ENCODE results near the gene CSTPP1.
A peak's percentile ranks its signal among the peaks of the same experiment; 100 is the strongest.

The CSTPP1 gene

GRCh38 chr11:47160753-47161133, 224.2 kb downstream of the CSTPP1 start:
- ATAC-seq (replicated peaks; ENCODE audit: extremely low read depth, poor library complexity, severe bottlenecking), result peak; percentile 15
- H3K4me1 Mint-ChIP-seq, result peaks cover 14% of the 10 kb centered on the region
- no peak overlapping the region for H3K27ac Mint-ChIP-seq (ENCODE audit: low read depth)
- peaks cover 12% of the 10 kb centered on the region for H3K36me3 Mint-ChIP-seq (ENCODE audit: insufficient read depth)
- no peaks in the 10 kb centered on the region for H3K9me3 Mint-ChIP-seq
- no peaks in the 10 kb centered on the region for H3K27me3 Mint-ChIP-seq
- no peak for DNase-seq (ENCODE audit: low spot score in 2 of 2)
- H3K4me3 Mint-ChIP-seq, result no peak overlapping the region

DNA sequence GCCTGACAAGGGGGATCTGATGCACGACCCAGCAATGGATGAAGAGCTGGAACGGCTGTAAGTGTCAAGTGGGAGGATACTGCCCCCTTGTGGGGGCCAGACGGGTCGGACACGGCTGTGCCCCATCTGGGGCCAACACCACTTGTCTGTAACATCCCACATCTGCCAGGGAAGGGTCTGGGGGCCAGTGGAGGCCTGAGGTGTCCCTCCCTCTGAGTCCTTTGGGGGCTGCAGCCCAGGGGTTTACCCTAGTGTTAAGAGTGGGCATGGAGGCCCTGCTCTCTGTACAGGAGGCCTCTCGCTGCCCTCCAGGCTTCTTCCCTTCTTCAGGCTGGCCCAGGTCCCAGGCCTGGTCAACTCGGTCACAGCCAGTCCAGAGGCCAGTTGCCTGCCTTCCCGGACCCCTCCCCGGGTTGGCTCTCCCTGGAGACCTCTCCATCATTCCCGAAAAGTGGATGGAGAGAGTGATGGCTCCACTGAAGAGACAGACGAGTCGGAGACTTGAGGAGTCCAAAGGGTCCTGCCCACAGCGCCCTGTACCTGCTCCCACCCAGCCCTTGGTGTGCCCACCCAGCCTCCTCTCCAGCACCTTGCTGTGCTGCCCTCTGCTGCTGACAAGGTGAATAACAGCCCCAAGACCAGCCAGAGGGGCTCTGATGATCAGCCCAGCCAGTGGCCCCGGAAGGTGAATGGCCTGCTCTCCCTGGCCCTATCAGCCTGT, 224.7 kb downstream of the CSTPP1 start:
- Mint-ChIP-seq H3K4me1 (peaks cover 9% of the 10 kb centered on the region), H3K9me3 (no peaks in the 10 kb centered on the region), H3K4me3 (no peak overlapping the region), H3K36me3 (ENCODE audit: insufficient read depth) (peaks cover 18% of the 10 kb centered on the region), H3K27me3 (no peaks in the 10 kb centered on the region), H3K27ac (ENCODE audit: low read depth) (no peak overlapping the region)
- peak; percentile 72 for ATAC-seq (replicated peaks; ENCODE audit: extremely low read depth, poor library complexity, severe bottlenecking)
- DNase-seq (ENCODE audit: low spot score in 2 of 2), result peak in 1 of 2 donors; percentile 43

DNA sequence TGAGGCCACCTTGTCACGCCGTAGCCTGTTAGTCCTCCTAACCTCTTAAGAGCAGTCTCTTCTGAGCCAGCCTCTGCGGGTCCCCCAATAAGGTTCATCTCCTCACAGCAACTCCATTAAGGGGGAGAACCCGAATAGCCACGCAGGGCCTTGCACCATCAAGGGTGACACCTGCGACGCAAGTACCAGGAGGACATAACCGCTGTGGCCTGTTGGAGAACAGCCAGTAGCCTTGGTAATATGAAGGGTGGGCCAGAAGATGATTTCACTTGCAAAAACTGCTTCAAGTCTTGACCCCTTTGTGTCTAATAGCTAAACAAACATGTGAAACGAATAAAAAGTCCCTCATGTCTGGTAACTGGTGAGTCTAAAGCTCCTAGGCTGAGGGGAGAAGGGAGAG, 225.3 kb downstream of the CSTPP1 start:
- H3K4me1 Mint-ChIP-seq, result peaks cover 9% of the 10 kb centered on the region
- ATAC-seq (replicated peaks; ENCODE audit: extremely low read depth, poor library complexity, severe bottlenecking), result no peak
- H3K27ac Mint-ChIP-seq (ENCODE audit: low read depth), result no peak overlapping the region
- no peak overlapping the region for H3K4me3 Mint-ChIP-seq
- no peaks in the 10 kb centered on the region for H3K27me3 Mint-ChIP-seq
- H3K36me3 Mint-ChIP-seq (ENCODE audit: insufficient read depth), result peaks cover 22% of the 10 kb centered on the region
- no peaks in the 10 kb centered on the region for H3K9me3 Mint-ChIP-seq
- DNase-seq (ENCODE audit: low spot score in 2 of 2), result no peak

DNA sequence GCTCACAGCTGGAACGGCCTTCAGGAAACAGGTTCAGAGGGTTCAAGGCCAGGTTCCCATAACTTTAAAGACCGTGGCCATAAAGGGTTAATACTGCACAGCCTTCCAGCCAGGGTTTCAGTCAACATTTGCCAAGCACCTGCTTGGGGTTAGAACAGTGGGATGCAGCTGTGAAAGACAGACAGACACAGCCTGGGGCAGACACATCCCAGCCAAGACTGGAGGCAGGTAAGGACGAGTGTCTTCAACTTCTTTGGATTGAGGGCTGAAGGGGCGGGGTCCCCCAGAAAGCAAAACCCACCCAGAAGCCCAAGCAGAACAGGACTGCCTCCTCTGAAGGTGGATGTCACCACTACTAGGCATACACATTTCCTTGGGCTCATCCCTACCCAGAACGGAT, 225.9 kb downstream of the CSTPP1 start:
- Mint-ChIP-seq H3K4me3 (no peak overlapping the region), H3K4me1 (peaks cover 9% of the 10 kb centered on the region), H3K27ac (ENCODE audit: low read depth) (no peak overlapping the region), H3K9me3 (no peaks in the 10 kb centered on the region), H3K27me3 (no peaks in the 10 kb centered on the region), H3K36me3 (ENCODE audit: insufficient read depth) (peaks cover 24% of the 10 kb centered on the region)
- DNase-seq (ENCODE audit: low spot score in 2 of 2) (no peak), ATAC-seq (replicated peaks; ENCODE audit: extremely low read depth, poor library complexity, severe bottlenecking) (no peak)

DNA sequence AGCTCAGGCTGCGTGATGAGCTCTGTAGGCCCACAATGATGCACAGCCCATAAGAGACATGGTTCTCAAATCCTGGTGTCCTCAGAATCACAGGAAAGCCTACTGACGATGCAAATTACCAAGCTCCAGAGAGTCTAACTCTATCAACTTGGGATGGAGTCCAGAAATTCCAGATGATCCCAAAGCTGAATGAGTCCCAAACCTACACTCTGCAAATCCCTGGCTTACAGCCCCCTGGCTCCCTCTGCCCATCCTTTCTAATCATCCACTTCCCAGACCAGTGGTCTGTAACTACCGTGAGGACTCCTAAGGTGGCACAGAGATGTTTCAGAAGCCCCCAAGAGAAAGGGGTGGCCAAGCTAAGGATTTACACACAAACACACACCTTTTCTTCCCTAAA, 226.6 kb downstream of the CSTPP1 start:
- ATAC-seq (replicated peaks; ENCODE audit: extremely low read depth, poor library complexity, severe bottlenecking) (no peak), DNase-seq (ENCODE audit: low spot score in 2 of 2) (no peak)
- Mint-ChIP-seq H3K9me3 (no peaks in the 10 kb centered on the region), H3K4me3 (no peak overlapping the region), H3K4me1 (peaks cover 9% of the 10 kb centered on the region), H3K27ac (ENCODE audit: low read depth) (no peak overlapping the region), H3K36me3 (ENCODE audit: insufficient read depth) (peaks cover 26% of the 10 kb centered on the region), H3K27me3 (no peaks in the 10 kb centered on the region)

- Mint-ChIP-seq H3K36me3 (ENCODE audit: insufficient read depth) (peaks cover 30% of the 10 kb centered on the region), H3K27me3 (no peaks in the 10 kb centered on the region), H3K4me3 (peak overlapping the region; percentile 23), H3K9me3 (no peaks in the 10 kb centered on the region), H3K27ac (ENCODE audit: low read depth) (no peak overlapping the region), H3K4me1 (peaks cover 9% of the 10 kb centered on the region)
- DNase-seq (ENCODE audit: low spot score in 2 of 2), result no peak
- no peak for ATAC-seq (replicated peaks; ENCODE audit: extremely low read depth, poor library complexity, severe bottlenecking)
These were observed 227.3 kb downstream of the CSTPP1 start for GRCh38 chr11:47163898-47164297.

DNA sequence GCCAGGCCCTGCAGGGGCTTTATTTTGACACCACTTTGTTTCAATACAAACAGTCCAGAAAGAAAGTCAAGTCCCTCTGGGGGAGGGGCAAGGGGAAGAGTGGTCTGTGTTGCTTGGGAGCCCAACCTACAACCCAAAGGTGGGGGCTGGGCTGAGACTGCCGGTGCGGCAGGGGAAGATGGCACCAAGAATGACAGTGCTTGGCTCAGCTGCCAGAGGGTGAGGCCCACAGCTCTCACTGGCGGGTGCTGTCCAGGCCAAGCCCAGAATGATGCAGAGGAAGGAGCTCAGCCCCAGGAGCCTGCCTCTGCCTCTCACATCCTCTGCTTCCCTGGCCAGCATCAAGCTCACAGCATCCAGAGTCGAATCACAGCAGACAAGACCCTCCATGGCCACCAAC, 227.8 kb downstream of the CSTPP1 start:
- ATAC-seq (replicated peaks; ENCODE audit: extremely low read depth, poor library complexity, severe bottlenecking), result no peak
- Mint-ChIP-seq H3K4me1 (peaks cover 9% of the 10 kb centered on the region), H3K36me3 (ENCODE audit: insufficient read depth) (peaks cover 33% of the 10 kb centered on the region), H3K27ac (ENCODE audit: low read depth) (no peak overlapping the region), H3K9me3 (no peaks in the 10 kb centered on the region), H3K27me3 (no peaks in the 10 kb centered on the region), H3K4me3 (peak overlapping the region; percentile 23)
- DNase-seq (ENCODE audit: low spot score in 2 of 2), result no peak

- Mint-ChIP-seq H3K36me3 (ENCODE audit: insufficient read depth) (peaks cover 39% of the 10 kb centered on the region), H3K27ac (ENCODE audit: low read depth) (no peak overlapping the region), H3K4me3 (no peak overlapping the region)
These were observed 228.8 kb downstream of the CSTPP1 start for GRCh38 chr11:47165253-47165840.

GRCh38 chr11:47166368-47166767, 229.8 kb downstream of the CSTPP1 start:
- ATAC-seq (replicated peaks; ENCODE audit: extremely low read depth, poor library complexity, severe bottlenecking) (no peak), DNase-seq (ENCODE audit: low spot score in 2 of 2) (no peak)
- H3K27ac Mint-ChIP-seq (ENCODE audit: low read depth), result no peak overlapping the region
- H3K36me3 Mint-ChIP-seq (ENCODE audit: insufficient read depth), result peaks cover 47% of the 10 kb centered on the region
- no peak overlapping the region for H3K4me3 Mint-ChIP-seq
- H3K9me3 Mint-ChIP-seq, result no peaks in the 10 kb centered on the region
- H3K4me1 Mint-ChIP-seq, result peaks cover 10% of the 10 kb centered on the region
- no peaks in the 10 kb centered on the region for H3K27me3 Mint-ChIP-seq

More at GRCh38 chr11:47165253-47165840, 228.8 kb downstream of the CSTPP1 start:
- Mint-ChIP-seq H3K9me3 (no peaks in the 10 kb centered on the region), H3K27me3 (no peaks in the 10 kb centered on the region), H3K4me1 (peaks cover 9% of the 10 kb centered on the region)
- no peak for DNase-seq (ENCODE audit: low spot score in 2 of 2)
- no peak for ATAC-seq (replicated peaks; ENCODE audit: extremely low read depth, poor library complexity, severe bottlenecking)

- peaks cover 30% of the 10 kb centered on the region for H3K4me1 Mint-ChIP-seq
- no peaks in the 10 kb centered on the region for H3K9me3 Mint-ChIP-seq
- peaks cover 37% of the 10 kb centered on the region for H3K36me3 Mint-ChIP-seq (ENCODE audit: insufficient read depth)
- no peak for DNase-seq (ENCODE audit: low spot score in 2 of 2)
- no peak overlapping the region for H3K27ac Mint-ChIP-seq (ENCODE audit: low read depth)
- no peak overlapping the region for H3K4me3 Mint-ChIP-seq
- ATAC-seq (replicated peaks; ENCODE audit: extremely low read depth, poor library complexity, severe bottlenecking), result no peak
- no peaks in the 10 kb centered on the region for H3K27me3 Mint-ChIP-seq
These were observed 234.7 kb downstream of the CSTPP1 start for GRCh38 chr11:47171061-47171838.

- H3K9me3 Mint-ChIP-seq, result no peaks in the 10 kb centered on the region
- no peak for ATAC-seq (replicated peaks; ENCODE audit: extremely low read depth, poor library complexity, severe bottlenecking)
- no peak for DNase-seq (ENCODE audit: low spot score in 2 of 2)
- peaks cover 38% of the 10 kb centered on the region for H3K36me3 Mint-ChIP-seq (ENCODE audit: insufficient read depth)
- H3K27me3 Mint-ChIP-seq, result no peaks in the 10 kb centered on the region
- no peak overlapping the region for H3K4me3 Mint-ChIP-seq
- H3K27ac Mint-ChIP-seq (ENCODE audit: low read depth), result no peak overlapping the region
- H3K4me1 Mint-ChIP-seq, result peaks cover 35% of the 10 kb centered on the region
These were observed 235.3 kb downstream of the CSTPP1 start for GRCh38 chr11:47171856-47172255.

GRCh38 chr11:47172740-47173336, 236.3 kb downstream of the CSTPP1 start:
- H3K4me1 Mint-ChIP-seq, result peaks cover 45% of the 10 kb centered on the region
- DNase-seq (ENCODE audit: low spot score in 2 of 2) (no peak), ATAC-seq (replicated peaks; ENCODE audit: extremely low read depth, poor library complexity, severe bottlenecking) (no peak)
- H3K27me3 Mint-ChIP-seq, result no peaks in the 10 kb centered on the region
- H3K36me3 Mint-ChIP-seq (ENCODE audit: insufficient read depth), result peaks cover 43% of the 10 kb centered on the region
- H3K9me3 Mint-ChIP-seq, result no peaks in the 10 kb centered on the region
- no peak overlapping the region for H3K27ac Mint-ChIP-seq (ENCODE audit: low read depth)
- H3K4me3 Mint-ChIP-seq, result no peak overlapping the region

All from central memory CD8-positive, alpha-beta T cell (primary cell).